Epidermal melanocyte (primary cell): ENCODE results near the gene MFAP1.

ENCODE experiments used
- DNase-seq: peaks from one replicate; pipeline ENCODE4 v3.0.0; 2011; ENCODE audit warnings: low spot score; ENCODE audit not compliant: insufficient read length

Gene MFAP1

DNA sequence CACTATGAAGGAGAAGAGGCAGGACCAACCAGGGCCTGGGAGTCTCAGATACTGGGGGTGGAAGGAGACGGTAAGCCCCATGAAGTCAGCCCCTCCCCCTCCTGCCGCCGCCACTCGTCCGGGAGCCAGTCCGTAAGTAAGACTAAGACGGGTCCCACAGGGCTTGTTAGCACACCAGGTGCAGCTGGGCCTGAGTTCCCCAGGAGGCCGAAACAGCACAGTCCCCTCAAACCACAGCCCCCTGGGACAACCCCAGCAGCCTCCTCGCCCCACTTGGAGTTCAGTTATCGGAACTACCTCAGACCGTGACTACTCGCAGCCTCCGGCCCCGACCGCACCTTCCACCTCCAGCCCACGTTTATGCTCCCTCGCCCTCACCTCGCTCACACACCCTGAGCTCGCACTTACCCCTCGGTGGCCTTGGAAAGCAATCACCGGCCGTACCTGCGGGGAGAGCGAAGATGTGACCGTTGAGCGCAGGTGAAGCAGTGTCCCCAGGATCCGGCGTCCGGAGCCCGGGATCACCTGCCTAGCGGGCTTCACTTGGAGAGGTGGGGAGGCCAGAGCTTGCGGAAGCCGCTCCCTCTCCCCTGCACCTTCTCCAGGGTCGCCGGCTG, 48.3 kb downstream of the MFAP1 start:
- DNase-seq = no peak

DNA sequence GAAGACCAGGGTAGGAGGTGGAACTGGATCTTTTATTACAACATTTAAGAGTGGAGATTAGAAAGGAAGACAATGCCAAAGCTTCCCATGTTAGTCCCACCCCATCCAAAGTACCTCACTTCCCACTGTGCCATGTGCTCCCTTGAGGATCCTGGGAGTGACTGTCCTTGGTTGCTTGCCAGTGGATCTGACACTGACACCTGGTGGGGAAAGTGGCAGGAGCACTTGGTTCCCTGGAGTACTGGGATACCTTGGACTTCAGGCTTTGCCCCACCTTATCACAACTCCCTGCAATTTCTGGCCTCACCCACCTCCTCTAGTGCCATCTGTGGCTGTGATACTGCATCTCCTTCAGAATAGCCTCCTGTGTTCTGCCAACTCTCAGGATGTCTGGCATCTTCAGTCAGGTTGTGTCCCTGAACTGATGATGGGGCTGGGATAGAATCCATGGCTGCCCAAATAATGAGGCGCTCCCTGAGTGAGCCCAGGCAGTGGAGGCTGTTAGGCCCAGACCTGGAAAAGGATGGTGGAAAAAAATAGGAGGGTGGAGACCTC, 49.0 kb downstream of the MFAP1 start:
- no peak for DNase-seq

DNA sequence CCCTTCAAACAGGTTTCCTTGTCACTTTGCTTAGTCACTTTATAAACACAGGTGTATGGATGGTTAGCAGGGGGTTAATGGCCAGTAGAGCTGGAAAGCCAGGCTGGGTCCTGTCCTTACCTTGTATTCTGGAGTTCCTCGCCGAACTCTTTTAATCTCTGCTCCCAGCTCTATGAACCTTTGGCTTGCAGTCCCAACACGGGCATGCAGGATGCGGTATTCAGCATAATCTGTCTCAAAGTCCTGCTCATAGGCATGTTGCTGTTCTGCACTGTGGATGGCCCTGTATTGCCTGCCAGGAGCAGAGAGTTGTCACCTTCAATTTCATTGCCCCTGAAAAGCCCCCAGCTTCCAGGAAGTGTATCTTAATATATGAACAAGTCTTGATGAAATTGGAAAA, 50.4 kb downstream of the MFAP1 start:
- DNase-seq = no peak

DNA sequence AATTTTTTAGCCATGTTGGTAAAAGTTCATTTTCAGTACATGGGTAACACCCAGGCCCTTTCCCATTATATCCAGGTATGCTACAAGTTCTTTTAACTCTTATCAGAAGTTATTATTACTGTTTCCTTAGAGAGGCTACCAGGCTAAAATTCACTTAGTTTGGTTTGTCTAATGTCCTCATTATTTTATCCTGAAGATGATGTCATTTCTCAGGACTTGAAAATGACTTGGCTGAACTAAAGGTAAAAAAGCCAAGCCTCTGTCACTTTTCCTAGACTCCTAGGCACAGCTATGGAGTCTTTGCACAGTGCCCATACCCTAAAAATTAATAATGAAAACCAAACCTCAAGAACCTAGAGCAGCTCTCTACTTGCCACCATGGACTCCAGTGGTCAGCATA, 51.9 kb downstream of the MFAP1 start:
- DNase-seq = no peak

DNA sequence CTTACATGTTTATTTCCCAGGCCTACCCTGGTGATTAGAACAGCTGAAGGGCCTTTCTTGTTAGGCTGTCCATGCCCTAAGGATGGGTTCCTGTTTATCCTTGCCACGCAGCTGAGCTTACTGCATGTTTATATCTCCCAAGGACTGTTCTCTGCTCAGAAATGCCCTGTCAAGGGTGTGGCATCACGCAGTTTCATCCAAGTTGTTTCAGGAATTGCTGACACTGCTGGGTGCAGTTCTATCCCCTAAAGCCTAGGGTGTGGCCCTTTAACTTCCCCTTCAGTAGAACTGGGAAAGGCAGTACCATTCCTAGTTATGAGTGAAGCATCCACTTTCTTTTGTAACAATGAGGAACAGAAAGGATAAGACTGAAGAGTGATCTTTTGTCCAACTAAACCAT, 52.7 kb downstream of the MFAP1 start:
- DNase-seq = no peak

DNA sequence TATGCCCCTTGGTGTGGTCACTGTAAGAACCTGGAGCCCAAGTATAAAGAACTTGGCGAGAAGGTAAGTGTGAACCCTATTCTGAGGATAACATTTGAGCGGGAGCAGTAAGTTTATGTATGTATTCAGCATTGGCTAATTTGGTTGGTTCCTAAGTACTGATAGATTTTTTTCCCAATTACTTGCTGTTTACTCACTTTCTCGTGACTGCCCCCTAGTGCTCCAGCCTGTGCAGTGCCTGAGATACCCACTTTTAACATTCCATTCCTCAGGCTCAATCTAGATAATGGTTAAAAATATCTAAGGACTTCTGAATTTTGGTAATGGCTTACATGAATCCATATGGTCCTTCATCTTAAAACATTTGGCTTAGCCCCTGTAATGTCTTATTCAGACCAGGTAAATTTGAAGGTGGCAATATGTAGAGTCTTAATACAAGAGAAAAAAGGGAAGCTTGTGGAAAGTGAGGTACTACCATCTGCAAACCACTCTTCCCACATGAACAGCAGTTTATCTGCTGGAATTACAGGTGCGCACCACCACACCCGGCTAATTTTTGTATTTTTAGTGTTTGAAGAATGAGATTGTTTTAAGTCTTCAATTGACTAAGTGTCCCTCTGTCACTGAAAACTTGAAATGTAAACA, 54.8 kb downstream of the MFAP1 start:
- DNase-seq = peak; percentile 44

DNA sequence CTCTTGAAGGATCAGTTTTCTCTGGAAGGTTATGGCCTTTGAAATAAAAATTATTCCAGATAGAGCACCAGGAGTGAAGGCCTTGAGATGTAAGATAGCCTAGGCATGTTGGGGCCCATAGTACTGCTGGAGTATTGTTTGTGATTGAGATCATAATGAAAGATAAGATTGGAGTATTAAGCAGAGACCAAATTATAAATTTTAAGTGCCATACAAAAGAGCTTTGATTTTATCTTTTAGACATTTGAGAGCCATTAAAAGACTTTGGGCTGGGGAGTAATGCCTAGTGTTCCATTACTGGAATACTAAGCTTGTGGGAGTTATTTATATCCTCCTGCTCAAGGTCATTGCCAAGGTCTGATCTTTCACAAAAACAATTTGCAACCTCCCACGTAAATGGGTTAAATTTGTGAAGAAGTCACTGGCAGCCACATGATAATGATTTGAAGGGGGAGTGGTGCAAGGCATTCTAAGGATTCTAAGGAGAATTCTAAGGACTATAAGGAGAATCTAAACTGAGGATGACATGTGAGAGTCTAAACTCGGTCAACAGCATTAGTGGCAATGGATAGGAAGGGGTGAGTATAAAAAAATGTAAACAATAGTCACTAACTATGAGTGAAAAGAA, 60.6 kb downstream of the MFAP1 start:
- DNase-seq = no peak

DNA sequence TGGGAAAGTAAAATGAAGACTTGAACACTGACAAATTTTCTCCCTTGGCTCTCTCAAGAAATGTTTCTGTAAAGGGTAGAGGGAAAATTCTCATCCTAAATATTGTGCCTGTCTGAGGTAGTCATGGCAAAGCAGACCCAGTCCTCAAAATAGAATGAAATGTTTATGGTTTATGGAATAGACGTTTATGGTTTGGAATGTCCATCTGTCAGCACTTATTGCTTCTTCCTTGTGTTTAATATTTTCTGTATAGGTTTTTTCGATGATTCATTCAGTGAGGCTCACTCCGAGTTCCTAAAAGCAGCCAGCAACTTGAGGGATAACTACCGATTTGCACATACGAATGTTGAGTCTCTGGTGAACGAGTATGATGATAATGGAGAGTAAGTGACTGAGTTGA, 61.7 kb downstream of the MFAP1 start:
- DNase-seq = no peak
